Measurements from ENCODE around the gene ECI1.

Gene ECI1

GRCh38 chr16:2235234-2235651 is 16.1 kb downstream of the ECI1 start:
- DNase-seq (ENCODE audit: low read depth): no peak
- TF ChIP-seq CTCF (IDR thresholded peaks at IDR 0.05; ENCODE audit: control insufficient read depth, extremely low read depth, insufficient read depth): no peak
- no peak overlapping the region for H3K4me3 ChIP-seq (ENCODE audit: low read depth, low read length)

- no peak overlapping the region for H3K4me3 ChIP-seq (ENCODE audit: low read depth, low read length)
- no peak for DNase-seq (ENCODE audit: low read depth)
- TF ChIP-seq CTCF (IDR thresholded peaks at IDR 0.05; ENCODE audit: control insufficient read depth, extremely low read depth, insufficient read depth): no peak
Observed at GRCh38 chr16:2234813-2235170, 16.6 kb downstream of the ECI1 start.

GRCh38 chr16:2233872-2234812 is 17.2 kb downstream of the ECI1 start:
- DNase-seq (ENCODE audit: low read depth): no peak
- no peak overlapping the region for H3K4me3 ChIP-seq (ENCODE audit: low read depth, low read length)
- no peak for TF ChIP-seq CTCF (IDR thresholded peaks at IDR 0.05; ENCODE audit: control insufficient read depth, extremely low read depth, insufficient read depth)

GRCh38 chr16:2233046-2233775 is 18.2 kb downstream of the ECI1 start:
- no peak overlapping the region for H3K4me3 ChIP-seq (ENCODE audit: low read depth, low read length)
- TF ChIP-seq CTCF (IDR thresholded peaks at IDR 0.05; ENCODE audit: control insufficient read depth, extremely low read depth, insufficient read depth): no peak
- DNase-seq (ENCODE audit: low read depth): no peak

- DNase-seq (ENCODE audit: low read depth): no peak
- H3K4me3 ChIP-seq (ENCODE audit: low read depth, low read length): no peak overlapping the region
- no peak for TF ChIP-seq CTCF (IDR thresholded peaks at IDR 0.05; ENCODE audit: control insufficient read depth, extremely low read depth, insufficient read depth)
Observed at GRCh38 chr16:2232094-2232990, 19.0 kb downstream of the ECI1 start.
